GM19452 (cell line): ENCODE data around the gene ACACA.

Experiments
- ATAC-seq: cut with Tn5 transposase; IDR thresholded peaks from one replicate; pipeline ENCODE4 v1.9.1; 2021; ENCODE audit not compliant: unreplicated experiment

The ACACA gene

GRCh38 chr17:37239690-37240334 is 166.8 kb downstream of the ACACA start:
- no peak for ATAC-seq

GRCh38 chr17:37234106-37234505 is 172.5 kb downstream of the ACACA start:
- ATAC-seq: no peak

DNA sequence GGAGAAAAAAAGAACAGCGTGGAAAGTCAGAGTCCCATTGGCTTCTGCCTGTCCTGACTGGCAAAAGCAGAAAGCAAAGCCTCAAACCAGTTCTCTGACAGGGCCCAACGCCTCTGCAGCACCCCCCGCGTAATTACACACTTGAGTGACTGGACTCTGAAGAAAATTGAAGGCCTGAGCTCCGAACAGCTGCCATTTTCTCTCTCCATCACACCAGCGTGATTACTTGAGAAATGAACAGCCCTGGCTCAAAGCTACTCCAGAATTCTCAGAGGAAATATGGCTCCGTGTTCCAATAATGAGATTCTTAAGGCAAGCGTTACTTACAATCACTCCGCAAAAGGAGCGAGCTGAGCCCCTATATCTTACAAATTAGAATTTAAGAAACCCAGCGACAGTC is 173.6 kb downstream of the ACACA start:
- ATAC-seq: no peak

DNA sequence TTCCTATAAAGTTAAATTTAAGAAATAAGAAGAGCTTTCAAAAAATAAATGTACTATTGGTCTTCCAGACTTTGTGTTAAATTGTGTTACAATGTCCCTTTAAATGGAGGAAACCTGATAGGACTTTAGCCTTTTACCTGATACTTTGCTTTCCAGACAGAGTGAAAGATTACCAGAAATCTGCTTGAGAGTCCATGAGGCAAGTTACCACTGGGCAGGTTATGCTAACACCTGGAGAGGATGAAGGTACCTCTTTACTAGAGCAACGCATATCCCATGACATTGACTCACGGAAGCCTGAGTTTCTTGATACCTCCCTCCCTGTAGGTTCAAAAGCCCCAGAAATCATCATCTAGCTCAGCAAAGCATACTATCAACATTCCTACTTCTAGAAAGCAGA is 174.7 kb downstream of the ACACA start:
- ATAC-seq: no peak

GRCh38 chr17:37230633-37231032 is 176.0 kb downstream of the ACACA start:
- no peak for ATAC-seq

GRCh38 chr17:37225465-37225864 is 181.2 kb downstream of the ACACA start:
- no peak for ATAC-seq

- no peak for ATAC-seq
Measured at GRCh38 chr17:37221865-37222264, 184.8 kb downstream of the ACACA start.

DNA sequence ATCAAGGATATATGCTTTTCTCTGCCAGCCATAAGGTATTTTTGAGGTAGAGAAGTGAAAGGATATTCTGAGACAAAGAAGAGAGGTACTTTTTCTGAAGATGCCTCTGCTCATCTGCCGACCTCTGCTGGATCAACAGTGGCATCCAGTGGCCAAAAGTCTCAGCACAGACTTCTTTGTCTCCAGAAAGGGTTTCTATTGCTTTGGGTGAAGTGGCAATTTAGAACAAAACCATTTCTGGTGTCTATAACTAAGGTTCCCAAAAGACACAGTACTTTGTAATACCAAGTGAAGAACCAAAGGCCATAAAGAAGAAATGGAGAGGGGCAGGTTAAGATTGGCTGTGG is 186.1 kb downstream of the ACACA start:
- no peak for ATAC-seq

DNA sequence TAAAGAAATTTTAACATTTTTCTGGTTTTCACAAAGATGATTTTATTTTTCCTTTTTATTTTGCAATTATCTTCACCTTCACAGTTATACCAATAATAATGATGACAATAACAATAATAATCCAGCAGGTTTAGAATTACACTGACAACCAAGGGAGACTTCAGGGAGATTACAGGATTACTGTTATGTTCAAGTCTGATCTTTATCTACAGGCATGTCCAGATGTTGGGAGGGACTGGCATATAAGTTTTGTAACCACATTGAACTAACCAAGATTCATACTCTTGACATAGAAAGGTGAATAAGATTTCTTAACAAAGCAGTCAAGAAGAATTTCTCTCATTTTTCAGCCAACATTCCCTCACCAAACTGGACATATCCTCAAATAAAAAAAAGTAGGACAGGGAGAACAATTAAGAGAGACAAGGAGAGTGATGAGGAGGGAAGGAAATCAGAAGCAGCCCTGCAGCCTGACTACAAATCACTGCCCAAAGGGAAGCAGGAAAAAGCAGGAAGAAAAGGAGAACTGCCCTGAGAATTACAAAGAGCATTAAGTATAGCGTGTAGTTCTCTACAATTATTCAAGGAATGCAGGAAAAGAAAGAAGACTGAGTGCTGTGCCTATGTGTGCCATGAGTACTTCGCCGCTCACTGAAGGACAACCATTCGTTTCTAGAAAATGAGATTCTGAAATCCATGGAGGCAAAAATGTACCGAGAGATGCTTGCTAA is 186.6 kb downstream of the ACACA start:
- ATAC-seq: no peak

GRCh38 chr17:37218849-37219248 is 187.8 kb downstream of the ACACA start:
- no peak for ATAC-seq

DNA sequence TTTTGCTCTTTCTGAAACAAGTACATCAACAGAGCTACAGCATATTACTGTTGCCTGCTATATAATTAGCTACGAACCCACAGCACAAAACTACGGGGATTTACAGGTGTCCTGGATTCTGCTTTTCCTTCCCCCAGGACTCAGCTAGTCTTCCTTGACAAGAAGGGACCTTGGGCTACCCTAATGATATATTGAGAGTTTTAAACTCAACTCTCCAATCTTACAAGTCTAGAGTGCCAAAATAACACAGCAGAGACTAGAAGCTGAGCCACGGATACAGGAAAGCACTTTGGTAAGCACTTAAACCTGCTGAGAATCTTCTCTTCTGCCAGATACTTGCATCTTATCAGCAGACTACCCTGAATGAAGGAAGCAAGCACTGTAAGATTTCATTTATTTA is 192.2 kb downstream of the ACACA start:
- ATAC-seq: no peak

DNA sequence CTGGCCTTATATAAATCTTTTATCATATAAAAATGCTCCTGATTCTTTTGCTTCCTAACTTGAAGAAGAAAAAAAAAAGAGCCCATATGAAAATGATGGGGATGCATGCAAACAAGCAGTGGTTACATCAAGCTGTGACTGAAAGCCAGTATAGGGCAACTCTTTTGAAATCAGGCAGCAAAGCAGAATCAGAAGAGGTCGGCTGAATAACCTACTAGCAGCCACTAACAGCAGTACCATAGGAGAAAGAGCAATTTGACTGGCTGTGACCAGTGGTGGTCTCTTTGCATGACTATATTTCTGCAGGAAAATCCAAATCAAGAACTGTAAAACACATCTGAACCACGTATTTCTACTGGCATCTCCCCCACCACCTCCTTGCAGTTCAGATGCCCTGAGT is 192.7 kb downstream of the ACACA start:
- no peak for ATAC-seq

DNA sequence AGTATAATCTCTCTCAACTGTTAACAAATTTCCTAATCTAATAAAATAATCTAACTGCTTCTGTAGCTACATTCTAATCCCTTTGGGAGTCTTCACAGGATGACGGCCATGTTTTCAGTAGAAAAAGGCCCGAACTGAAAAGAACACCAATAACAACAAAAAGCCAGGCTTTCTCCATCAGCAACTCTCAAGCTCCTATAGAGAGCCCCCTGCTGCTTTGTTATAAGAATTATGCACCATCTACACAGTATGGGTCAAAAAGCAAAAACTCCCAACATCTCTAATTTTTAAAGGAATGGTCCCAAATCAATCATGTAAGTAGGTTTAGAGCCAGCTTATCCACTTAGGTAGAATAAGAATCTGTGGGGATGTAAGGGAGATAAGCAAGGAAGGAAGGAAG is 194.5 kb downstream of the ACACA start:
- ATAC-seq: no peak

- ATAC-seq: no peak
Measured at GRCh38 chr17:37211136-37211535, 195.5 kb downstream of the ACACA start.

- ATAC-seq: no peak
Measured at GRCh38 chr17:37207103-37207502, 199.5 kb downstream of the ACACA start.

- ATAC-seq: no peak
Measured at GRCh38 chr17:37206299-37206698, 200.3 kb downstream of the ACACA start.

GRCh38 chr17:37200497-37200896 is 206.1 kb downstream of the ACACA start:
- no peak for ATAC-seq

- ATAC-seq: no peak
Measured at GRCh38 chr17:37197336-37197735, 209.3 kb downstream of the ACACA start.

DNA sequence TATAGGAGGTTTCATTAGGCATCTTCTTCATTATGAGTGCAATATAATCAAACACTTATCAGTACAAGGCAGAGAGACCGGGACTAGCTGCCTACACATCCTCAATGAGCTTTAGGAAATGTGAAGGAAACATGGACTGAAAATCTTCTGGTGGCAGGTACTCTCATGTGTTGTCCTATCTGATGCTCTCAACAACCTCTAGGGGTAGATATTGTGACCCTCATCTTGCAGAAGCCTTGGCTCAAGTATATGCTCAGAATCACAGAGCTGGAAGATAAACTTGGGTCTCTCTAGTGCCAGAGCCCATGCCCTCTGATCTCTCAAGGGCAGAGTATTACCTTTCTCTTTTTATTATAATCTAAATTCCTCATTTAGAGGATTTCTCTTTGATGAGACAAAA is 212.4 kb downstream of the ACACA start:
- ATAC-seq: no peak

GRCh38 chr17:37191219-37191618 is 215.4 kb downstream of the ACACA start:
- ATAC-seq: no peak

DNA sequence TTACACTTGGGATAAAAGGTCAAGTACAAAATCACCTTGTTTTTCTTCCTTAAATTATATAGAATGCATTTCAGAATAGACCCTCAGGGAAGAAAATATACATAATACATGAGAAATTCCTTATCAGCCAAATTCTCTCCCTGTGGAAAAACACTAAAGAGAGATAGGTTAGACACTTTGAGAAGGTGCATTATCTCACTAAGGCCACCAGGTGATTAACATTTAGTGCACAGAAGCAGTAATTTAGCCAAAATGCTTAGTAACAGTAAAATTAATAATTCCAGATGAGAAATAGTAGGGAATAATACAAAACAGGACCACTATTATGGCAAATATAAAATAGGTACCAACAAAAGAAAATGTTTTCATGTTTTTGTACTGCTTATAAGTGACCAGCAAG is 216.1 kb downstream of the ACACA start:
- no peak for ATAC-seq

GRCh38 chr17:37188157-37188556 is 218.5 kb downstream of the ACACA start:
- no peak for ATAC-seq

DNA sequence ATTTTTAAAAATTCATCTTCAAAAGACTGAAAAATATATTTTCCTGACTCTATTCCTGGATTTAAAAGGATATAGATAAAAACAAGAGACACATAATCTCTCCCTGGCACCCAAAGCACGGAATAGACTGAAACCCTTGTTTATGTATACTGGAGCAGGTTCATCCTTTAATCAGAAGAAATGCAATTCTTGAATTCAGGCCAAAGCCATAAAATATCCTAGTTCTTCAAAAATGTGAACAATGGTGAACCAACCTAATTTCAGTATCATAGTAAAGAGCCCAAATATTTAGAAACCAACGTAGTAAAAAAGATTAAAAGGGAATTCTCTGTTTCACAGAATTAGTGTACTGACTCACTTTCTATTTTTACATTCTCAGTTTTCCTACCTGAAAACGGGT is 219.4 kb downstream of the ACACA start:
- ATAC-seq: no peak
